AG08395 (cell line): ENCODE measurements around the gene SPATA3.
"Not testable (repeated sequence)": the region's sequence is repeated elsewhere in the genome, so short reads cannot be mapped to it uniquely, and the experiment has no call there.

Source experiments
- DNase-seq: peaks from one replicate; pipeline ENCODE4 v3.0.0; 2012; ENCODE audit warnings: mixed read lengths, low spot score

SPATA3 gene

DNA sequence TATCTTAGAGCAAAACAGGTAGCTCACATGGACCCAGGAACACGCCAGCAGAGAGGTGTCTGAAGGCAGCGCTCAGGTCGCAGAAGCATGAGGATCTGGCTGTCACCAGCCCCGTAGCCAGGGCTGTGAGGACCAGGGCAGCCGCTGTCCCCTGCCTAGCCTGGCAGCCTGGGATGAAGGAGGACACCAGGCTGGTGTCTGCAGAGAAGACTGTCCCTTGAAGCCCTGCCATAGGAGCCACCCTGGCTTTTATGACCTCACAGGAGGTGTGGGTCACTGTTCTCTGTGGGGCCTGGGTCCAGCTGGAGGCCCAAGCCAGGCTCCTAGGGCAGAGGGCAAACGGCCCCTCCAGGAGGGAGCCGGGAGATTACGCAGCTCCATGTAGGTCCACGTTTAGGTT, at the start of gene SPATA3:
TSS of gene SPATA3 (plus strand) at position 301 of the 400 bp plus-strand sequence. CDS start 113 bp downstream, outside the sequence.
- no peak for DNase-seq

DNA sequence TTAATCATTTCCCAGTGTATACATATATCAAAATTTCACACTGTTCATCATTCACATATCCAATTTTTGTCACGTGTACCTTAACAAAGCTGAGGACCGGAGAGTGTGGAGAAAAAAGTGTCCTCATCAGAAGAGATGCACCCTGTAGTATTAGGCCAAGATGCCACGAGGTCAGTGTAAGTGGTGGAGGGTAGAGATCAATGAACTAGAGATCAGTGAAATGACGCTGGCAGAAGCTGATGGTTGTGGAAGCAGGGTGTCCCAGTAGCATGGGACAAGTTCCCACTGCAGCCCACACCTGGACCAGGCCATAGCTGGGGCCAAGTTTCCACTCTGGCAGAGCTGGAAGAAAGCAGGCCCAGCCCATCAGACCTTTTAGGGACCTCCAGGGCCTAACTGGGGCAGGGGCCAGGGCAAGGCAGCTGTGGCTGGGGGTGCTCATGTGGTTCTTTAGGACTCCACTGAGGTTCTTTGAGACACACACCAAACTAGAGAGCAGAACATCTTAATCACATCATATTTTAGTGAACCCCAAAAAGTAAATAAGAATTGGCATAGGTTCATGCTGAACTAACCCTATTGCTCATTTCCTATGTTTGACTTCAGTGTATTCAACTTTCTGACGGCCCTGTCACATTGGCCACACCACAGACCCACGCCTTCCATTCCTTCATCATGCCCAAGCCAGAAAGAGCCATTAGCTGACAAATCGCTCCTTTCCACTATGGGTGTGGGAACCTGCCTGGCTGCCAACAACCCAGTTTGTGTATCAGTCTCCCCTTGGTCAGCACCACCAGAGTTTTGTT, 49.3 kb upstream of the SPATA3 start:
- no peak for DNase-seq

DNA sequence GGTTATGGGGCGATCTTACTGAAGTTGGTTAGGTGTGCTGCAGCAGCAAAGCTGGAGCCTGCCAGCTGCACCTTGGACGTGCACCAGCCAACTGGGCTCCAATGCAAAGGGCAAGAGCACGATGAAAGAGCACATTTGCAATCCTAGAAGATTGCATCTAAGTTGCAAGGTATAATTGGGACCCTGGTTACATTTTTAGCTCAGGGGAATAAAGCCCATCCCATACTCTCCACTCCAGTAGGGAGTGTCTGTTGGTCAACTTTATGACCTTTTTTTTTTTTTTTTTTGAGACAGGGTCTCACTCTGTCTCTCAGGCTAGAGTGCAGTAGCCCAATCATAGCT, 48.7 kb upstream of the SPATA3 start:
- no peak for DNase-seq

DNA sequence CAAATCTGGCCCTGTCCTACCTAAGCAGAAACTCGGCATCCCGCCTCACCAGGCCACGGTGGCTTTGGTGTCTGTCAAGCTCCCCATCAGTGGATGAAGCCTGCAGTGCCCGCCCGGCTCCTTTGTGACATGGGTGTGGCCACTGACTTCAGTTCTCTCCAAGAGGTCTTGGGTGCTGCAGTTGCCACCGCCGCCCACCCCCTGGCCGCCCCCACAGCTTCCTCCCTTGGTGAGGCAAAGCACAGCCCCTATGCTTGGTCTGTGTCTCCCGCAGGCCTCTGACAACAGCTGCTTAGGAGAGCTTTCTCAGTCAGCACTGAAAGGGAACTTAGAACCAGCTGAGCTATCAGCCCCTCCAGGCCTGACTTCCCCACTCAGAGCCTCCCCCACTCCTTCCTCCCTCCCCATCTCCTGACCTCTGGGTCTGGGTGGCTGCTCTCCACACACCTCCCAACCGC, 48.0 kb upstream of the SPATA3 start:
- DNase-seq, result no peak

DNA sequence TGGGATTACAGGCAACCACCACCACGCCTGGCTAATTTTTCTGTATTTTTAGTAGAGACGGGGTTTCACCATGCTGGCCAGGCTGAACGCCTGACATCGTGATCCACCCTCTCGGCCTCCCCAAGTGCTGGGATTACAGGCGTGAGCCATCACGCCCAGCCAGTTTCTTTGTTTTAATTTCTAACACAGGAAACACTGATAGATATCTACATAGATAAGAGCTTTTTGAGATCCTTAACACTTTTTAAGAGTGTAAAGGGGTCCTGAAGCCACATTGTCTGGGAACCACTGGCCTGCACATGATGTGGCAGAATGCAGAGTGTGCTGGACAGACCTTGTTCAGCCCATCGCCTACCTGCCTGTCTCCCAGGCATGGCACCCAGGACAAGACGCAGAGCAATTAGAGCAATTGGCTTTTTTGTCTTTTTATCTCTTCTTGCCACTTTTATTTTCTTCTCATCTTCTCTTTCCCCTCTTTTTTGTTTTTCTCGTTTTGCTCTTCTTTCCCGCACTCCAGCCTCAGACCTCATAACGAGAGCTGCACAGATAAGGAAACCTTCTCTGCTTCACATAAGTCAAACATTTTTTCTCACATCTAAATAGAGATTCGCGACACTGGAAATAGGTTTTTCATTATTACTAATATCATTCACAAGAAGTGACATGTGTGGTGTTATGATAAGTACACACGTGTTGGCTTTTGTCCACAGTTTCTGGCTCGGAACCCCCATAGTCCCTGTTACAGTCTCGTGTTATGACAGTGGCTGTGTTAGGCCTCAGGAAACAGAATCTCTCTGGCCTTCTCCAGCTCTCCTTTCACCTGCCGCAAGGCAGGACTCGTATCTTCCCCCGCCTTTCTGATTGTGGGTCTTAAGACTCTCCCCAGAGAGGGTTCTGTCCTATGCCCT, 45.7 kb upstream of the SPATA3 start:
- no peak for DNase-seq

DNA sequence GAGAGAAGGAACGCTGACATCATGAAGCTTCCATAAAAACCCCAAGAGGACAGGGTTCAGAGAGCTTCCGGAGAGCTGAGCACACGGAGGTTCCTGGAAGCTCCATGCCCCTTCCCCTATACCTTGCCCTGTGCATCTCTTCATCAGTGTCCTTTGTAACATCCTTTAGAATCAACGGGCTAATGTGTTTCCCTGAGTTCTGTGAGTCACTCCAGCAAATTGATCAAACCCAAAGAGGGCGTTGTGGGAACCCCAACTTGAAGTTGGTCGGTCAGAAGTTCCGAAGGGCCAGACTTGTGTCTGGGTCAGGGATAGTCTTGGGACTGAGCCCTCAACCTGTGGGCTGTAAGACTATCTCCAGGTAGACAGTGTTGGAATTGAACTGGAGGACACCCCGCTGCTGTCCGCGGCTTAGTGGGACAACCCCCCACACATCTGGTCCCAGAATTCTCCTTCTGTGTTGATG, 45.0 kb upstream of the SPATA3 start:
- no peak for DNase-seq

DNA sequence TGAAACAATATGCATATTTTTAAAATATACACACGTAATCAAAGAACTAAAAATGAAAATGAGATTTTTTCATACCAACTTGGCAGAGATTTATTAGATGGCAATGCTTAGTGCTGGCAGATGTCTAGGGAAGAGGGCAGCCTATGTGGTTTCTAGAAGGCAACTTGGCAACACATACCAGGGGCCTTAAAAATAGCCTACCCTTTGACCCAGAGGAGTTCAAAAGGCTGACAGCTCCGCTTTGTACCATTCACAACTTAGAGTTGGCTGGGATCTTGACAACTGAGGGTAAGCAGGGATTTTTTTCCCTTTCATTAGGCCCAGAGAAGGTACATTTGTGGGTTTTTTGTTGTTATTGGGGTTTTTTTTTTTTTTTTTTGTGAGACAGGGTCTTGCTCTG, 44.5 kb upstream of the SPATA3 start:
- DNase-seq, result no peak

DNA sequence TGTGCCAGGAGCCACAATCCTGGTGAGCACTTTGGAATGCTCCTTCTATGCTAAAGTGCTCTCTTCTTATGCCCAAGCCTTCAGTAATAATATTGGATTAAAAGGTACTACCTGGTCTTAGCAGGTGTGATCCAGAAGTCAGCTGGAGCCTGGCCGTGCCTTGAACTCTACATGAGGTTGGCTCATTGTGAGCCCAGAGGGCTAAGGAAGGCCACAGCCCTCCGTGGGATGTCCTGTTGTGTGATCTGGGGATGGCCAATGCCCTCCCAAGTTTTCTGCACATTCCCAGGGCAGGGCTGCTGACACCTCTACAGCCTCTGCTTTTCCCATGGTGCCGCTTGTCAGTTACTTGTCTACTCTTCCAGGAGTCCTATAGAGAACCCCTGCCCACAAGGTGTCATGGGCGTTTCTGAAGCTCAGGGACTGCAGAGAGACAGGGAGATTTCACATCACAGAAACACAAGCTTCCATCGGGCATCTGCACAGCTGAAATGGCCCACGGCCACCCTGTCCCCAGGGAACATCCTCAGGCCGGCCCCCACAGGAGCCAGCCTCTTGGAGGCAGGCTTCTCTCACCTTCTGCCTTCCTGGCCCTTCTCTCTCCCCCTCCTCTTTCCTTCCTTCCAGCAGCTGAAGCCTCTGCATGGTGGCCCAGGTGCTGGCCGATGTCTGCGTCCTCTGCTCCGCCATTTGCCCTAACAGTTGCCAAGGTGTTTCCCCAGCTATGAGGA, 43.5 kb upstream of the SPATA3 start:
- DNase-seq, result no peak

DNA sequence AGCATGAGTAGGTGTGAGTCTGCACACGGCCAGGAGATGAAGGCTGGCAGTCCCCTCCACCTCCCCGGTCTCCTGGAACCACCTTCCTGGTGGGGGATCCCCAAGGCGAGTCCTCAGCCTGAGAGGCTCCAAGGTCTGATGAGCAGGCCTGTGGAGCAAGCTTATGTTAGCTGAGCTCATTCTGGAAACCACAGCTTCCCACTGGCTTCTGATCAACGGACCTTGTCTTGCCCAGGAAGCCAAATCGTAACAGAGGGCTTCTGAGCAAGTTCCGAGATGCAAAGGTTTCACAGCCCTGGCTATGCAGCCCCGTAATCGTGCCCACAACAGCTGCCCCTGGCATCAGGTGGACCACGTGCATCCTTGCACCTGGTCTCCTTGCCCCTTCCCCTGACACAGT, 42.1 kb upstream of the SPATA3 start:
- no peak for DNase-seq

DNA sequence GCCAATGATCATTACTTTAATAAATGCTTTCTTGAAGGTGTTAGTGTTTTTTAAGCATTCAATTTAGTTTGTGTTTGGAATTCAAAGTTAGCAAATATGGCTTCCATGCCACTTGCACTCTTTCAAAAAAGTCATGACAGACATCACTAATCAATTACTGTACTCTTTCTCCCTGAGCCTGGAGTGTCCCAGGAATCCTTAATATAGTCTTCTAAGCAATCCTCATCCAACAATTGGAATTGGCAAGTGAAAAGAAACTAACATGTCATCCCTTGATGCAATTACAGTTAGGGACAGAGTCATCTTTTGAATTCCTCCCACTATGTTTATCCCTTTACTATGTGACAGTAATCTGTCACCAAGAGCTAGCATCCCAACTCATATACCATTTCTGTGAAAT, 41.2 kb upstream of the SPATA3 start:
- DNase-seq, result no peak

DNA sequence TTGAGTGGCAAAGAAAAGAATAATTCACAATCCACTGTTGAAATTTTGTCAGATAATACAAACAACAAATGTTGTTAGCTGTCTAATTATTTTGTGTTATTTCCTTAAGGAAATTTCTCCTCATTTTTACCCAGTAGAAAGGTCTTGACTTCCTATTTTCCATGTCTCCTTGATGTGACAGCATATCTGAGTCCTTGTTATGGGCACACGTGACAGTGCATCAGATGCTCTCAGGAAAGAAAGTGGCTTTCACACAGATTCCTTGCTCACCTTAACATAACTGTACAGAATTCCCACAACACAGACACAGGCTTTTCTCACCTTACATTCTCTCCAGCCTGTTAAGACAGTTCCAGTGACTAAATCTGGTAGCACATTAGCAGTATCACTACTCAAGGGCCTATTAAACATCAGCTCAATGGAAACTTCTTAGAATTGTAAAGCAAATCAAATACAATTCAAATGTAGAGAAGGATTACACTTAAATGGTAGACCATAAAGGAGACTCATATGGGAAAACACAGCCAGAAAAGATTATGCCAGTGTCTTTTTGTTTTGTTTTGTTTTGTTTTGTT, 40.7 kb upstream of the SPATA3 start:
- no peak for DNase-seq

DNA sequence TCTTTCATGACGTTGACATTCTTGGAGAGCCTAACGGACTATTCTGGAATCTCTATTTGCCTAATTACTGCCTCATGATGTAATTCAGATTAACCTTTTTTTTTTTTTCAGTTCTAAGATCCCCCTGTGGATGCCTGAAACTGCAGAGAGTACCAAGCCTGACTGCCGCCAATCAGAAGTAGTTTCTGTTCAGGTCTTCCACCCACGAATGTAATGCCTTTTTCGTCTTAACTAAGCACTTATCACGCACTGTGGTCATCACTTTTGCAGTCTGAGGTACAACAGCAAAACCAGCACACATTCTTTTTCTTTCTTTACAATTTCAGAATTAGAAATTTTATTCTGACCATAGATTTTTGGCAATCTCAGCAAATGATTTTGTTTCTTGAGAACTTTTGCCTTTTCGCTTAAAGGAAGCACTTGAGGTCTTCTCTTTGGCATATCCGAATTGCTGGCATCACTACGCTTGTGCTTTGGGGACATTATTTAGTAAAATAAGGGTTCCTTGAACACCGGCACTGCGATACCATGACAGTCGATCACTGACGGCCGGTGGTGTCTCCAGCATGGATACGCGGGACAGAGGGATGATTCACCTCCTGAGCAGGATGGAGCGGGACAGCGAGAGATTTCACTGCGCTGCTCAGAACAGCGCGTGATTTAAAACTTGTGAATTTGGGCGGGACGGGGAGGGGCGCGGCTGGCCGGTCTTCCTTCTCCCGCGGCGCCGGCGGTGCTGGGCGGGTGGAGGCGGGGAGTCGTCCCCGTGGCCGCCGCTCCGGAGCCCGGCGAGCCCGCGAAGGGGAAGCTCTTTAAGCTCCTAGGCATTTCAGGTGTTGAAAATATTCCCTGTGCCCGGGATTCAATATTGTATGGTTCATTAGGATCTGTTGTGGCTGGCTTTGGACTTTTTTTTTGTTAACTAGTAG, 38.8 kb upstream of the SPATA3 start:
- peak; percentile 74 for DNase-seq

DNA sequence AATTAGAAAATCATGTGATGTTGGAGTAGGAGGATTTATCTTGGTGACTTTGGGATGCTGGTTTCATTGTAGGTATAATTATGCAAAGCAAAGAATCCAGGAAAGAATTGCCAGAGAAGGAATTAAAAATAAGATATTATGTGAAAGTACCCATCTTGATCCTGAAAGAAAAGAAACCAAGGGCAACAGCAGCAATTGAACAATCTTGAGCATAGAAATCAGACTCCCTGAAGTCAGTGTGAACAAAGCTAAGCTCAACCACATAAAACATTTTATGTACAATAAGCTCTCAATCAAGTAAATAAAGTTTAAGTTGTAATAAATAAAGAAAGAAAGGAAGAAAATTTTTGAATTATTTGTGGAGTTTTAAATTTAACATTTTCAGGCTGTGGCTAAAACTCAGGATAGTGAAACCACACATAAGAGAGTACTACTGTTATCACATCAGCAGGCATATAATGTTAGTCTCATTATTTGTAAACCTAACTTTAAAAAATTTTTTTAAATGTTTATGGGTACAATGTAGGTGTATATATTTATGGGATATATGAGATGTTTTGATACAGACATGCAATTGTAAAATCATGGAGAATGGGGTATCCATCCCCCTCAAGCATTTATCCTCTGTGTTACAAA, 38.0 kb upstream of the SPATA3 start:
- DNase-seq, result no peak

DNA sequence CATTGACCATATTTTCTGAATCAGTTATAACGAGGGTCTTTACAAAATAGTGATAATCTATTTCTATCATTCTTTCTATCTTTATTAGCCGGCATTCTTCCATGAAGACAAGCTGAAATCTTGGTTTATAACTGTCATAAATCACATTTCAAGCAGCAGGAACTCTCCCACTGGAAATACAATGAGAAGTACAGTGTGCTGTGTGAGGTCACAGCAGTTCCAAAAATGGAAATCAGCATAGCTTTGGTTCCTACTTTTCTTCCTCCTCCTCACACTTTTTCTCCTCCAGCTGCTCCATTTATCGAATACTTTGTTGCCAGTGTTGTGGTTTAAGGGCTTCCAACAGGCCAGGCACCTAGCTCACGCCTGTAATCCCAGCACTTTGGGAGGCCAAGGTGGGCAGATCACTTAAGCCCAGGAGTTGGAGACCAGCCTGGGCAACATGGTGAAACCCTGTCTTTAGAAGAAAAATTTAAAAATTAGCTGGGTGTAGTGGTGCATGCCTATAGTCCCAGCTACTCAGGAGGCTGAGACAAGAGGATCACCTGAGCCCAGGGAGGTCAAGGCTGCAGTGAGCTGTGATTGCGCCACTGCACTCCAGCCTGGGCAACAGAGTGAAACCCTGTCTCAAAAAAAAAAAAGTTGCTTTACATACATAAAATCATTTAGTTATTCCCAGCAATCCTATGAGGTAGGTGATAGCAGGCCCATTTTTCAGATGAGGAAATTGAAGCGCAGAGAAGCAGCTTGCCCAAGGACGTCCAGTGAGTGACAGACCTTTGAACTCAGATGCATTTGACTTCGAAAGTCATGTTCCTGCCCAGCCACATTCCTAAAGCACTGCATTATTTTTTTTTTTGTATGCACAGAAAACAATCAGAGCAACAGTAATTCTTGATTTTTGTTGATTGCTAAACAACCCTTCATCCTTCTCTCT, 36.8 kb upstream of the SPATA3 start:
- no peak for DNase-seq

DNA sequence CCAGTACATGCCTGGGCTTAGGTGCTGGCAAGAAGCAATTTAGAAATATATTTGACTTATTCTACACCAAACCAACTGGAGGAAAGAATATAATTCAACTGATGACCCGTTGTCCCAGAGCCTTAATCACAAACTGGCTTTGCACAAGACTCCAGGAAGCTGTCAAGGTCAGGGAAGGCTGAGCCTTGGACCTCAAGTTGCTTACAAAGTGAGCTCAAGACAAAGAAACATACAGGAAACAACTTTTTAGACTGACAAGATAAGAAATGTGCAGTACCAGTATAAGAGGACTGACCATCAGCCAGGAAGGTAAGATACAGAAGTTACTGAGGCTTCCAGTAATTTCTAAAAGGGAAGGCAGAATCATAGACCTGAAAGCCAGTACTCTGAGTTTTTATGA, 35.9 kb upstream of the SPATA3 start:
- no peak for DNase-seq

DNA sequence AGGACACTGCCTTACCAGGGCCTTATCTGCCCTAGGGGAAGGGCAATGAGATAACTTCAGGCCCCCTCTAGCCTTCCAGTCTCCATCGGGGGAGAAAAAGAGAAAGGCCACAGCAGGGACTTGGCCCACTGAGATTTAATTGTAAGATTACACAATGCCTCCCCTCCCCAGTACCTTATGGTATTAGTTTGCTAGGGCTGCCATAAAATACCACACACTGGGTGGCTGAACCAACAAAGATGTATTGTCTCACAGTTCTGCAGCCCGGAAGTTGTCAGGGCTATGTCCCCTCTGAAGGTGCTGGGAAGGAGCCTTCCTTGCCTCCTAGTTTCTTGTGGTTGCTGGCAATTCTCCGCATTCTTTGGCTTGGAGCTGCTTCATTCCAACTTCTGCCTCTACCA, 34.8 kb upstream of the SPATA3 start:
- DNase-seq, result peak; percentile 21

DNA sequence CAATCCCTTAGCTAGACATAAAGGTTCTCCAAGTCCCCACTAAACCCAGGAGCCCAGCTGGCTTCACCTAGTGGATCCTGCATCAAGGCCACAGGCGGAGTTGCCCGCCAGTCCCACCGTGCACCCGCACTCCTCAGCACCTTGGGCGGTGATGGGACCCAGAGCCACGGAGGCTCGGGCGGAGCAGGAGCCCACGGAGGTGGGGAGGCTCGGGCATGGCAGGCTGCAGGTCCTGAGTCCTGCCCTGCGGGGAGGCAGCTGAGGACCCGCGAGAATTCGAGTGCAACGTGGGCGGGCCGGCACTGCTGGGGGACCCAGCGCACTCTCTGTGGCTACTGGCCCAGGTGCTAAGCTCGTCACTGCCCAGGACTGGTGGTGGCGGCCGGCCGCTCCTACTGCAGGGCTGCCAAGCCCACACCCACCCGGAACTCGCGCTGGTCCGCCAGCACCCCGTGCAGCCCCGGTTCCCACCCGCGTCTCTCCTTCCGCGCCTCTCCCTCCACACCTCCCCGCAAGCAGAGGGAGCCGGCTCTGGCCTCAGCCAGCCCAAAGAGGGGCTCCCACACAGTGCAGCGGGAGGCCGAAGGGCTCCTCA, 31.7 kb upstream of the SPATA3 start:
- DNase-seq, result no peak

DNA sequence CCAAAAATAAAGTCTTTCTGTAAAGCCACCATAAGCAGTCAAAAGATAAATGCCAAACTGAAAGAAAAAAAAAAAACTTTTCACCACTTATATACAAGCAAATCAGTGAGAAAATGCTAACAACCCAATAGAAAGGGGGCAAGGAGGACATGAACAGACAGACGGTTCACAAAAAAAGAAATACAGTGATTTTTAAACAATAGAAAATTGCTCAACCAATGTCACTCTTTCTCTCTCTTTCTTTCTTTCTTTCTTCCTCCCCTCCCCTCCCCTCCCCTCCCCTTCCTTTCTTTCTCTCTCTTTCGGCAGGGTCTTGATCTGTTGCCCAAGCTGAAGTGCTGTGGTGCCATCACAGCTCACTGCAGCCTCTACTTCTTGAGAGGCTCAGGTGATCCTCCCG, 28.8 kb upstream of the SPATA3 start:
- DNase-seq, result no peak

DNA sequence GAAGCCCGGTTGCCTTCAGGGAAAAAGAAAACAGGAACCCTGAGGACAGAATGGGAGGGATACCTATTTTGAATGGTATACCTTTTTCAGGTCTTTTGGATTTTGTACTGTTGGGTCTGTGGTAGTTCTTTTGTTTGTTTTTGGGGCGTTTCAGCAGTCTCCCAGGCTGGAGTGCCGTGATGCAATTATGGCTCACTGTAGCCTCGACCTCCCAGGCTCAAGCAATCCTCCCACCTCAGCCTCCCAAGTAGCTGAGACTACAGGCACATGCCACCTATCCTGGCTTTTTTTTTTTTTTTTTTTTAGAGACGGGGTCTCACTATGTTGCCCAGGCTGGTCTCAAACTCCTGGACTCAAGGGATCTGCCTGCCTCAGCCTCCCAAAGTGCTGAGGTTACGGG, 27.6 kb upstream of the SPATA3 start:
- DNase-seq, result not testable (repeated sequence)
